GM20431 (cell line): Measurements from ENCODE around the gene MIB1.

Experiments used
- in situ Hi-C: fragments of 300-500 bp; cut with MseI, MboI; formaldehyde crosslinking; loops from one replicate; pipeline ENCODE4 v1.15.0; 2020; ENCODE audit warnings: low sequenced_read_pairs; ENCODE audit not compliant: unreplicated experiment

The MIB1 gene

DNA sequence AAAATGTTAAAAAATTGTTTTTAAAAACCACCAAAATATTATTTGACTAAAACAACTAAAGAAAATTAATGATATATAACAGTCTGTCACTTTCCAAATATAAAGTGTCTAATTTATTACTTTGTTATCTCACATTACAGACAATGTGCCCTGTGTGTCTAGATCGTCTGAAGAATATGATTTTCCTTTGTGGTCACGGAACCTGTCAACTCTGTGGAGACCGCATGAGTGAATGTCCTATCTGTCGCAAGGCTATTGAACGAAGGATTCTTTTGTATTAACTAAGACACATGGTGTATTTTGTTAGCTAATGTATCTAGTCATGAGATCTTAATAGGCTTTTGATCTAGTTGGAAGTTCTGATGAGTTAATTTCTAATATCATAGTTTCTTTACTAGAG, 123.8 kb downstream of the MIB1 start:
- in situ Hi-C loops, result no loop called here

- in situ Hi-C loops, result no loop called here
These were observed 124.5 kb downstream of the MIB1 start for GRCh38 chr18:21865043-21865442.

DNA sequence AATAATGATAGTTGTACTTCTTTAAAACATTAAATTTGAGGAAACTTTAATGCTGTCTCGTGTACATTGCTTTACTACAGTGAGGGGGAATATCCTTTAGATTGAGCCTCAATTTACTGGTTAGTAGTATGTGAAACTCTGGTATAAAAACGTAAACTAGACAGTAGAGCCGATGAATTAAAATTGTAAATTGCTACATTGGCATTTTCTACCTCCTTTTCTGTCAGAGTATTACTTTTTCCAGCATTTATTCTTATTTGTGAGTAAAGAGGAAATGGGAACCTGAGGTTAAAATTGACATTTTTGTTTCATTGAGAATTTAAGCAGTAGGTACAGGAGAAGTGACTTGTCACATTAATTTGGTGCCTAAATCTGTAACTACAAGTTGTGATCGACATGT, 128.2 kb downstream of the MIB1 start:
- in situ Hi-C loops, result no loop called here

DNA sequence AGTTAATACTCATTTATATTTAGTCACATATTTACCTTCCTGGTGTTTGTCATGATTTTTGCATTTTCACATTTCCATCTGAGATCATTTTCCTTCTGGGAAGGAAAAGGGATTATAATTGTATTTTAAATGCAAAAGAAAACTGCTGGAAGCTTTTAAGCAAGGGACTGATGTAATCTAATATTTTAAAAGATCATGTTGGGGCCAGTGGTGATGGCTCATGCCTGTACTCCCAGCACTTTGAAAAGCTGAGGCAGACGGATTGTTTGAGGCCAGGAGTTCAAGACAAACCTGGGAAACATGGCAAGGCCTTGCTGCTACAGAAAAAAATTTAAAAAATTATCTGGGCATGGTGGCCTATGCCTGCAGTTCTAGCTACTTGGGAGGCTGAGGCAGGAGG, 149.0 kb downstream of the MIB1 start:
- in situ Hi-C loops, result no loop called here

GRCh38 chr18:21894619-21895367, 154.2 kb downstream of the MIB1 start:
- in situ Hi-C loops, result no loop called here

- in situ Hi-C loops, result no loop called here
These were observed 156.2 kb downstream of the MIB1 start for GRCh38 chr18:21896732-21897336.

DNA sequence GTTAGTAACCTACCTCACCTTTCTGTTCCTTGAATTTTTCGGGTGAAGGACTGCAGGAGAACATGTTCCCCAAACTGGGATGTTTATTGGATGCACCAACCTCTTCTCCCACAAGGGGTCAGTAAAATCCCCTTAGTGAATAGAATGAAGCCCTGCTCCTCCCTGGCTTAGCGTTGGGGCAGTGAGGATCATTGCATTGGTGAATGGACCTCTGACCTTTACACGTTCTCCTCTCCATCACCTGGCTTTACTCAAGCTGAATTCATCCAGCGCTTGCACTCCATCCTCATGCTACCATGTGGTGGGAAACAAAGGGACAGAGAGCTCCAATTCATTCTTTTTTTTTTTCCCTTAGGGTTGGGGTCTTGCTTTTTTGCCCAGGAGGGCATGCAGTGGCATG, 157.2 kb downstream of the MIB1 start:
- in situ Hi-C loops, result no loop called here

DNA sequence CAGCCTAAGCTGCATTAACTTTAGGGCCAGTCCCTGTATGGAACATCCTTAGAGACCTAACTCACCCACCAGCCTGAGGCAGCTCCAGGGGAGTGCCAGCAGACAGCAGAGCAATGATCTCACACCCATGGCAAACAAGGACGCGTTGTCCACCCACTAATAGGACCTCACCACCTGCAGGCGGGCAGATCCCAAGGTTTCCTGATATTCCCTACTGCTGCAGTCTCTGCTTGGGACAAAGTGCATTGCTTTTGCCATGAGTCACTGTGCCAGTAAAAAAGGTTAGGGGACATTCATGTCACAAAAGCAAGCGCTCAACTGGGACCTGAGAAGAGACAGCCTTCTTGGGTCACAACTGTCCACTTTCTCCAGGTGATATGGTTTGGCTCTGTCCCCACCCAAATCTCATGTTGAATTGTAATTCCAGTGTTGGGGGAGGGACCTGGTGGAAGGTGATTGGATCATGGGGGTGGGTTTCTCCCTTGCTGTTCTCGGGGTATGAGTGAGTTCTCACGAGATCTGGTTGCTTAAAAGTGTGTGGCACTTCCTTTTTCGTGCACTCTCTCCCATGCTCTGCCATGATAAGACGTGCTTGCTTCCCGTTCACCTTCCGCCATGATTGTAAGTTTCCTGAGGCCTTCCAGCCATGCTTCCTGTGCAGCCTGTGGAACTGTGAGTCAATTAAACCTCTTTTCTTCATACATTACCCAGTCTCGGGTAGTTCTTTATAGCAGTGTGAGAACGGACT, 160.2 kb downstream of the MIB1 start:
- in situ Hi-C loops, result no loop called here

DNA sequence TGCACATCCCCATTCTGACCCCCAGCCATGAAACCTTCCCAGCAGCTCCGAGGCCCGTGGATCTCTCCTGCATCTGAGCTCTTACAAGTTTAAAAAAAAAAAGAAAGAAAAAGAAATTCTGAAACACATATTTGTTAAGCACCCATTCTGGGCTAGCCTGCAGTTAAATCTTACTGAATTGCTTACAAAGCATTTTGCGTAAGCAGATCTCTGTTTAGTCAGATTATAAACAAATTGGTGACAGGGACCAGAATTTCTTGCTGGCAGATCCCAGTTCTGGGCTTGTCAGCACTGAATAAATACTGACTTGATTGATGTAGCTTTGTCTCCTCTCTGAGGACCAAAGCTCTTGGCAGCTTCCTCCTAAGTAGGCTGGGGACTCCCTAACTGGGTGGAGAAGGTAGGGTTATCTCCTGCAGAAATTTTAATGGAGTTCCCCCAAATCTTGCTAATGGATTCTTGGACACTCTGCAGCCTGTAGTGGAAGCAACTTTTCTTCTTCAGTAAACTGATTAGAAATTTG, 160.9 kb downstream of the MIB1 start:
- in situ Hi-C loops, result no loop called here

- in situ Hi-C loops, result no loop called here
These were observed 163.1 kb downstream of the MIB1 start for GRCh38 chr18:21903709-21904108.

- in situ Hi-C loops, result no loop called here
These were observed 164.3 kb downstream of the MIB1 start for GRCh38 chr18:21904856-21905255.

DNA sequence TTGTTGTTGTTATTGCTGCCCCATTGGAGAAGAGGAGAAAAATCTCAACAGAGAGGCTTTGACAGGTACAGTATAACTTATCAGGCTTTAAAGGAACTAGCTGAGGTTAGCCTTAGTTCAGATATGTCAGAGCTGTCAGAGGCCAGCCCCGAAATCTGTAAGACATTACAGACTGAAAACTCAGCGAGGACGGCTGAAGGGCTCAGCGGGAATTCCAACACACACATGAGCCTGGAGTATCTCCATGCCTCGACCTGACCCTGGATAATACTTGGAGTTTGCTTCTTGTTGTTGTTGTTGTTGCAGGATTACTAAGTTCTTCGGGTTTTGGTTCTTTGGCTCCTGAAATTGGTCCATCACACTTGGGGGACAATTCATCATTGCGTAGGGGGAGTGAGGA, 166.9 kb downstream of the MIB1 start:
- in situ Hi-C loops, result no loop called here

DNA sequence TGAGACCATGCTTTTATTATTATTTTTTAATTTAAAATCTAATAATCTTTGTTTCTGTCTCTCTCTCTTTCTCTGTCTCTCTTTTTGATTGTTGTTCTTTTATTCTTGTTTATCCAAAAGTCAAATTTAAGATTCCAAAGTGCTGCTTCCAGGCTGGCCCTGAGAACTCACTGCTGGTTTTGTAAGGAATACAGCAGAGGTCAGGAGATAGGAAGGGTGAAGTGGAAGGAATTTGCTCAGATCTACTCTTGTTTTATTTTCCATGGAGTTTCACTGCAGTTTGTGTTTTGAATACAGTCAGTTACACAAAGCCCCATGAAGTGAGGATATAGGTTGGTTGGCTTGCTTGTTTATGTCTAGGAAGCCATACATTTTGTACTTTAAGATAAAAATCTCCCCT, 168.1 kb downstream of the MIB1 start:
- in situ Hi-C loops, result no loop called here

DNA sequence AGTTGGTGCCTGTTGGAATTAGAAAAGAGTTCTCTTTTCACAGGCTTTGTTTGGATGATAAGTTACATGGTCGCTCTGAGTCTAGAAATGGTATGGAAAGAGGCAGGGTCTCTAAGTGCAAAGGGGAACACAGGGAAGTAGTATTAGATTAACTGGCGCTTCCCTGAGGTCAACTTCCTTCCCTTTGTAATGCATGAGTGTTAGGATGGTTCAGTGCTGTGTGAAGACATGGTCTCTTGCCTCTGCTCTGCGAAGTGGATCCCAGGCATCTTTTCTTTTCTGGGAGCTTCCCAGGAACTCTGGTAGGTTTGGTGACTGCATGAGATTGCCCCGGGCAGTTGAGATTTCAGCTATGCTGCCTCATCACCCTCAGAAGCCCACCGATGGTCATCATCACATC, 170.3 kb downstream of the MIB1 start:
- in situ Hi-C loops, result no loop called here

GRCh38 chr18:21911551-21911950, 171.0 kb downstream of the MIB1 start:
- in situ Hi-C loops, result no loop called here

DNA sequence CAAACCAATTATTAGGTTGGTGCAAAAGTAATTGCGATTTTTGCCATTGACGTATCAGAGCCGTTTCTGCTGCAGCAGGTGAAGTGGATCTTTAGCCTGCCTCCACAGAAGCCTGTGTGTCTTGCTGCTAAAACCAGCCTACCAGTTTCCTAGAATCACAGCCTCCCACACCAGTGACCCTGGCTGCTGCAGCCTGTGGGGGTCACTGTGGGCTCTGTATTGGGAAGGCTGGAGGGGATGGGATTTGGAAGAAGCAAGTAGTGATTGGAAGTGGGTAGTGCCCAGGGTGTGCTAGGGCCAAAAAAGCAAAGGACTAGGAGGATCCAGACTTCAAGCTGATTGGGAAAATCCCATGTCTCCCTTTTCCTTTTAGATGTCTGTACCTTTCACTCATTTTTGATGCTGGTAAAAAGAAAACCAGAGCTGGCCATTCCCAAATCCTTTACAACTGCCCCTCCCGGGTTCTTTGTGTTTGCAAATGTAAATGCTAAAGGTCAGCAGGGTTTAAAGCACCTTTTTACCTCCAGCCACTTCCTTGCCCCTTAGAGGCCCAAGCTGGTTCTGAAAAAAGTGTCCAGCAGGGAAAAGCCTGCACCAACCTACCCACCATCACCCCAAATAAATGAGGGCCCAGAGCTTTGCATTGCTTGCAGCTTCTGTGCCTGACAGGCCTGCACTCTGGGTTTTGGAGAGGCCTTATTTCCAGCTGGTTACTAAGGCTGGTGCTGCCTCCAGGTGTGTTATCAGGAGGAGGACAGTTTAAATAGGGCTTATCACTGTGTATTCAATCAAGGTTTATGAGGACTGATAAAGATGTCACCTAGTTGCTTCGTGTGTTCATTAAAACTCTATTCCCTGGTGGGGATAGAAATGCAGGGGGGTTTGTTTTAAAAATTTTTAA, 172.0 kb downstream of the MIB1 start:
- in situ Hi-C loops, result no loop called here

DNA sequence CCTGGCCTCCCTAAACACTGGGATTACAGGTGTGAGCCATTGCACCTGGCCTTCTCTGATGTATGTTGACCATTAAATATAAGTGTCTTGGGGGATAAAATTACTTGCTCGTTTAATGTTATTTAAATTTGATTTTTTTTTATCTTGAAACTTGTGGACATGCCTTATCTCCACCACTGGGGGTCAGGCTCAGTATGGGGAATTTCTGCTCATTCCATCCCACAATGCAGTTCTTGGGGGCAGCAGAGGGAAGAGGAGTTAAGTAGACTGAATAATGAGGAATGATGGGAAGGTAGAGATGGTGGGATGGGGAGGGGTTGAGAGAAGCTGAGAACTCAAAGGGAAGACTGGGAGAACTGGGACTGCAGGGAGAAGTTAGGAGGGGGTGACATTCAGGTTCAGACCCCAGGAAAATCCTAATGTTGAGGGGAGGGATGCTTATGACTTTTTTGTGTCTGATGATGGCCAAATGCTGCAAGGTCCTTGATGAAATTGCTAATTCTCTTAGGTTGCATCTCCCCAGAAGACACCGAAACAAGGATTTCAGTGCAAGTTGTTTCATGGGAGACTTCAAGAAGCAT, 174.2 kb downstream of the MIB1 start:
- in situ Hi-C loops, result no loop called here

DNA sequence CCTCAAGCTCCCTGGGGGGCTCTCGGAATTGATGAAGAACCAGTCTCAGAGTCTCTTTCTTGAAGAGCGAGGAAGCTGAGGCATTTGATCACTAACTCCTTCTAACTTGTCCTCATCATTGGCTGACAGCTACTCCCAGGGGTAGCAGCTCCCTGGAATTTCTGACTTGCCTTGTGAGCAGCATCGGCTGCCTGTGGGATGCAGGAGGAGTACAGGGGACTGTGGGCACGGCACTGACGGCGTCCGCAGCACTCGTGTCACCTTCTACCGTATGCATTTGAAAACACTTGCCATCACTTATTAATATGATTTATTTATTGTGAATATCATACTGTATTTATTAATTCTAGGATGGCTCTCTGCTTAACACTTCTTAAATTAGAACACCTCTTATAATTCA, 175.0 kb downstream of the MIB1 start:
- in situ Hi-C loops, result no loop called here

DNA sequence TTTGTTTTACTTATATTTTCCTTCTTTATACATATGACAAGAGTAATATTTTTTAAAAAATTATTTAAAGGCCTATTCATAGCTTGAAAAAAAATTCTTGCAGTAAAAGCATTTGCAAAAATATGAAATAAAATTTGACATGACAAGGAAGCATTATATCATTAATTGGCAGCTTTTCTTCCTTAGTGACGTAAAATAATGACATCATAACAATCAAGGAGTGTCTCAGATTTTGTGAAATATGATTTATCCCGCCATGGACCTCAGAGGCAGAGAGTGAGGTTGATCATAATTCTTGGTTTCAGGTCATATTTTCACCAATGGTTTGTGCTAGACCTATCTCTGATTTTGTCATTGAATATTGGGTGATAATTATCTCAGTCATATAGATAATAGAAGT, 176.0 kb downstream of the MIB1 start:
- in situ Hi-C loops, result no loop called here

DNA sequence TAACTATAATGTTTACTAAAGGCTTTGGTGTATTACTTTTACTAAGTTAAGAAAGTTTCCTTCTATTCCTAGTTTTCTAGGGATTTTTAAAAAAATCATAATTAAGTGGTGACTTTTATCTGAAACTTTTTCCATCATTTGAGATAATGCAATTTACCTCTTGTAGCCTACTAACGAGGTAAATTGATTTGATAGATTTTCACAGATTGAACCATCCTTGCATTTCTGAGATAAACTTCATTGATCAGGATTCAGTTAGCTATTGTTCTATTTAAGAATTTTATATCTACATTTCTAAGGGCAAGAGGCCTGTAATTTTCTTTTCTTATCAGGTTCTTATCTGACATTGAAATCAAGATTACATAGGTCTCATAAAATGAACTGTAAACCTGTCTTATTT, 178.1 kb downstream of the MIB1 start:
- in situ Hi-C loops, result no loop called here
